RPMI7951 (cell line): ENCODE measurements around the gene HYDIN. TPM values are rescaled to one million over a fixed set of nuclear protein-coding genes. Genes with fewer than 3 reads are reported as not detected.

ENCODE experiments used
- DNase-seq: peaks from one replicate; pipeline ENCODE4 v3.0.0-alpha.2; 2012; ENCODE audit warnings: low read depth
- total RNA-seq: library from RNA; depleted of rRNA; stranded (reverse); fragments of >200 nt; shearing (Covaris generic); gene quantifications from 2 replicates; pipeline ENCODE4 v1.2.3, GENCODE V29; 2014; rRNA removed

The HYDIN gene
- total RNA-seq, 1 experiment from 2014 or later: under 0.01 TPM

DNA sequence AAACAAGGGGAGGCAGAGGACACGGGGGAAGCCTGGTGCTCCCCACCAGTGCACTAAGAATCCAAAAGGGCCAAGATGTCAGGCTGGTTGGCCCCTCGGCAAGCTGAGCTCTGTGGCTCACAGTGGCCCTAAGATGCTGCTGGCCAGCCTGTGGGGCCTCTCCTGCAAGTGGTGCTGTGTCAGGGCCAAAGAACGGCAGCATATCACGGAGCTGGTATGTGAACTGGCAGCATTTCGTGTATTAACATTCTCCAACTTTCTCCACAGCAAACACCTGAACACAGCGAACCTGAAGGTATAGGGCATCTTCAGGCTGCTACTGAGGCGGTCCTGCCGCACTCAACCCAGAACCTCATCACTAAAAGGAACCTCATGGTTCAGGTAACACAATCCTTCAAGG, 464.3 kb downstream of the HYDIN start:
- DNase-seq: no peak

DNA sequence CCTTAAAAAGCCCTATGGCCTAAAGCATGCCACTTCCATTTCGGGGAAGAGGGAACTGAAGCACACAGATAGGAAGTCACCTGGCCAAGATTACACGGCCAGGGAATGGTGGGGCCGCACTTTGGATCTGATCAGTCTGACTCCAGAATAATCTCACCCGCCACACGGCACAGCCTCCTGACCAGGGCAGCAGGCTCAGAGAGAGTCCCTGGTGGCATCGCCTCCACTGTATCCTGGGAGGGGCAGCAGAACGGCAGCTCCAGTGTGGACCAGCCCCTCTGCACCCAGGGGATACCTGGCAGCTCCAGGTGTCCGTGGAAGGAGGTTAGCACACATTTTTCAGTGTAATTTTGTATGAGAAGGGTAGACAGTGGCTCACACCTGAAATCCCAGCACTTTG, 465.0 kb downstream of the HYDIN start:
- DNase-seq: no peak

DNA sequence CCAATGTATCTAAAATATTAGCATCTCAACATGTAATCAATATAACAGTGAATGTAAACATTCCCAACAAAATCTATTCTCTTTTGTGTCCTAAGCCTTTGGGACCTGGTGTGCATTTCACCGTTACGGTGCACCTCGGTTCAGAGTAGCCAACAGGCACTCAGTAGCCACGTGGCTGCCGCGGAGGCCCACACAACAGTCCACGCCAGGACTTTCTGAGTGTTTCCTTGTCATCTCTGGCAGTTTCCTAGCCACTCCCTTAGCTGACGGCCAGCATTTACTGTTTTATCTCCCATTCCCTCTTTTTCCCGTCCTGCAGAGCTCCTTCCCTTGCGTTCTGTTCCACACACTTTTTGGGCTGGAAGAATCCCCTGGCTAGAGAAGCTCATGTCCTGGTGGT, 465.9 kb downstream of the HYDIN start:
- DNase-seq: no peak

DNA sequence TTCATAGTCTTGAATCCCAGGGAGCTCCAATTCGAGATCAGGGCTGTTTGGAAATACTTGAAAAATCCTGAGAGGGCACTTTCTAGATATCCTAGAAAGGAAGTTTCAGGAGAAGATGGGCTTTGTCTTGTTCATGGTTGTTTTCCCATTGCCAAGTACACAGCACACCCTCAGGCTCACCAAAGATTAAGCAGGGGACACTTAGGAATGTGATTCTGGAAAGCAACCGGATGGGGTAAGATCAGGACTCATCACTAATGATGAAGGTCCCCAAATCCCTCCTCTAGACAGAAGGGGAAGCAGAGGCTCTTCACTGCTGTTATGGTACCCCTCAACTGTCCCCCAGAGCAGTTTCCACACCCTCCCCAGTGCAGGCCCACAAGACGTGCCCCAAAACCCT, 470.3 kb downstream of the HYDIN start:
- peak; percentile 58 for DNase-seq

DNA sequence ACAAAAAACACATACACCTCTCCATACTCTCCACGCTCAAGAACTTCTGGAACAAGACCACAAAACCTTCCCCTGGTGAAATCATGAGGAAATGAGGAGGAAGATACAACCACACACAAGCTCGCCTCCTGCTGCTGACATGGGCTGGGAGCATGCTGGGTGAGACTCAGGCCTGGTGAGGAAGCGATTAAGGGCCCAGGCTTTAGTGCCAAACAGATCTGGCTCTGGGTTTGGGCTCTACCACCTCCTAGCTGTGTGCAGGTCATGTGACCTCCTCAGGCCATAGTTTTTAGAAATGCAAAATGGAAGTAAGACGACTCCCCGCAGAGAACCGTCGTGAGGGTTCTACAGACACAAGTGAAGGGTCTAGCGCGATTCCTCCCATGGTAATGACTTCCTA, 470.9 kb downstream of the HYDIN start:
- no peak for DNase-seq

DNA sequence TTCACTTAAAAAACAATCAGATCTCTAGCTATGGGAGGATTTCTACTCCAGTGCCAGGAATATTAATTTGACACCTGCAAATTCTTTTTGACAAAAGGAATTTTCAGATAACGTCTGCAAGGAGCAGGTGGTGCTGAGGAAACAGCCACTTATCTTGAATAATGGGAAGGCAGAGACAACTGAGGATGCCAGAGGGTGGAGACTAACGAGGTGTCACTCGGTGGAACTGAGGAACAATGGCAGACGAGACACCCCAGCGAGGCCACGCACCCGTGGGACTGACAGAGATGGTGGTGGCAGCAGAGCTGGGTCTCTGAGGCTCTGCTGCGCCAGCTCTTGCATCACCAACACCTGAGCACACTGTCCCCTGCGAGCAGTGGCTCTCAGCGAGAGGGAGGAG, 471.7 kb downstream of the HYDIN start:
- no peak for DNase-seq

Other genes with a start within 250 kb of the HYDIN start
- gene CMTR2, start 58.7 kb upstream of the HYDIN start, total RNA-seq: 26.5 and 28.8 TPM in 2 replicates
- 1.2 and 3.2 TPM in 2 replicates for gene CALB2, start 128.0 kb upstream of the HYDIN start, total RNA-seq
- not detected in 2 replicates for gene TLE7, start 211.3 kb upstream of the HYDIN start, total RNA-seq
- gene ZNF23, start 231.5 kb upstream of the HYDIN start, total RNA-seq: 9.1 and 10.2 TPM in 2 replicates